ENCODE data around the gene KIAA1549. TPM values are rescaled to one million over a fixed set of nuclear protein-coding genes. Genes with fewer than 3 reads are reported as not detected.

Gene KIAA1549
- total and polyA plus RNA-seq, 2 donors (not counting 1 experiment from before 2014, with no cell fraction given), result under 0.01 to 0.52 TPM

GRCh38 chr7:138916275-138916674, 64.9 kb downstream of the KIAA1549 start:
- Histone ChIP-seq H3K79me2 (ENCODE audit: control insufficient read depth, insufficient read depth, low read length) (no peaks in the 10 kb centered on the region), H3K9me3 (ENCODE audit: control extremely low read depth in 1 of 3, control insufficient read depth in 2 of 3, insufficient read depth in 1 of 3, low read length in 2 of 3) (no peaks in the 10 kb centered on the region), H2AFZ (ENCODE audit: insufficient read depth, low read depth, low read length, poor library complexity, severe bottlenecking) (no peak overlapping the region), H4K20me1 (ENCODE audit: control insufficient read depth, insufficient read depth, low read length, poor library complexity, severe bottlenecking) (no peaks in the 10 kb centered on the region), H3K4me2 (replicated peaks; ENCODE audit: low read depth, low read length, poor library complexity, severe bottlenecking) (no peak overlapping the region), H3K4me3 (ENCODE audit: control extremely low read depth in 1 of 5, extremely low read depth in 1 of 5, insufficient read depth in 1 of 5, low read depth in 2 of 5, low read length in 4 of 5) (no peak overlapping the region), H3K27me3 (replicated peaks in 1 of 4; ENCODE audit: control extremely low read depth in 1 of 4, control insufficient read depth in 3 of 4, insufficient read depth in 4 of 4, low read length in 3 of 4) (no peaks in the 10 kb centered on the region), H3K4me1 (ENCODE audit: control insufficient read depth in 2 of 2, insufficient read depth in 2 of 2, low read length in 2 of 2) (no peaks in the 10 kb centered on the region), H3K27ac (ENCODE audit: low read length in 2 of 2) (no peak overlapping the region), H3K9ac (ENCODE audit: low read length) (no peak overlapping the region), H3K36me3 (replicated peaks in 1 of 2; ENCODE audit: control extremely low read depth in 1 of 2, control insufficient read depth in 1 of 2, extremely low read depth in 1 of 2, insufficient read depth in 2 of 2, low read length in 1 of 2) (no peaks in the 10 kb centered on the region)
- no peak for TF ChIP-seq EZH2 (IDR thresholded peaks at IDR 0.05; ENCODE audit: borderline replicate concordance, insufficient read depth, low read depth, low read length, poor library complexity, severe bottlenecking)
- TF ChIP-seq, protein P1, sequence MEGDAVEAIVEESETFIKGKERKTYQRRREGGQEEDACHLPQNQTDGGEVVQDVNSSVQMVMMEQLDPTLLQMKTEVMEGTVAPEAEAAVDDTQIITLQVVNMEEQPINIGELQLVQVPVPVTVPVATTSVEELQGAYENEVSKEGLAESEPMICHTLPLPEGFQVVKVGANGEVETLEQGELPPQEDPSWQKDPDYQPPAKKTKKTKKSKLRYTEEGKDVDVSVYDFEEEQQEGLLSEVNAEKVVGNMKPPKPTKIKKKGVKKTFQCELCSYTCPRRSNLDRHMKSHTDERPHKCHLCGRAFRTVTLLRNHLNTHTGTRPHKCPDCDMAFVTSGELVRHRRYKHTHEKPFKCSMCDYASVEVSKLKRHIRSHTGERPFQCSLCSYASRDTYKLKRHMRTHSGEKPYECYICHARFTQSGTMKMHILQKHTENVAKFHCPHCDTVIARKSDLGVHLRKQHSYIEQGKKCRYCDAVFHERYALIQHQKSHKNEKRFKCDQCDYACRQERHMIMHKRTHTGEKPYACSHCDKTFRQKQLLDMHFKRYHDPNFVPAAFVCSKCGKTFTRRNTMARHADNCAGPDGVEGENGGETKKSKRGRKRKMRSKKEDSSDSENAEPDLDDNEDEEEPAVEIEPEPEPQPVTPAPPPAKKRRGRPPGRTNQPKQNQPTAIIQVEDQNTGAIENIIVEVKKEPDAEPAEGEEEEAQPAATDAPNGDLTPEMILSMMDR (IDR thresholded peaks at IDR 0.05), result no peak
- Mint-ChIP-seq H3K9me3 (ENCODE audit: insufficient read depth) (no peaks in the 10 kb centered on the region), H3K27ac (no peak overlapping the region), H3K27me3 (peaks cover 18% of the 10 kb centered on the region), H3K4me3 (no peak overlapping the region), H3K4me1 (no peaks in the 10 kb centered on the region)
- DNase-seq (no peak), ATAC-seq (ENCODE audit: low read depth) (no peak)
- CTCF ChIA-PET, result interaction anchor here (0.5 kb wide), 1 partner anchor 502 kb away, joined by 3 read pairs; no protein-coding TSS in a partner anchor
- POLR2A ChIA-PET, result no interaction called here
- WGBS (ENCODE audit: insufficient coverage), result 98% methylated on average over 4 of the region's 6 CpGs
- intact Hi-C loops (cut with micrococcal nuclease), result no loop called here

DNA sequence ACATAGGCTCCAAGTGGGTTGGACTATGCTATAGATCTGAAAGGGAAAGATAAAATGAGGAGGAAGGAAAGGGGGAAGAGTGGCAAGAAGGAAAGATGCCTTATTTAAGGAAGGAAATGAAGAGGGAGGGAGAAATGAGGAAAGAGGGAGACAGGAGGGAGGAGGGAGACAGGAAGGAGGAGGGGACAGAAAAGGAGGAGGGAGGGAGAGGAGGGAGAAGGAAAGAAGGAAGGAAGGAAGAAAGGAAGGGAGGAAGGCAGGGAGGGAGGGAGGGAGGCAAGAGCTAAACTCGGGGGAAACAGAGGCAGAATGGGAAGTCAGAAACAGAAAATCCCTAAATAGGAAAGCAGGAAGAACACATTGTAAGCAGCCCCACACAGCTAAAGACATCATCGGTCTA, 67.4 kb downstream of the KIAA1549 start:
- 88% methylated on average over 1 of the region's 2 CpGs for WGBS (ENCODE audit: insufficient coverage)
- Histone ChIP-seq H3K9ac (ENCODE audit: low read length) (no peak overlapping the region), H3K4me1 (ENCODE audit: control insufficient read depth in 2 of 2, insufficient read depth in 2 of 2, low read length in 2 of 2) (no peaks in the 10 kb centered on the region), H3K27ac (ENCODE audit: low read length in 2 of 2) (no peak overlapping the region), H3K4me3 (ENCODE audit: control extremely low read depth in 1 of 5, extremely low read depth in 1 of 5, insufficient read depth in 1 of 5, low read depth in 2 of 5, low read length in 4 of 5) (no peak overlapping the region), H4K20me1 (ENCODE audit: control insufficient read depth, insufficient read depth, low read length, poor library complexity, severe bottlenecking) (no peaks in the 10 kb centered on the region), H2AFZ (ENCODE audit: insufficient read depth, low read depth, low read length, poor library complexity, severe bottlenecking) (no peak overlapping the region), H3K9me3 (ENCODE audit: control extremely low read depth in 1 of 3, control insufficient read depth in 2 of 3, insufficient read depth in 1 of 3, low read length in 2 of 3) (no peaks in the 10 kb centered on the region), H3K36me3 (replicated peaks in 1 of 2; ENCODE audit: control extremely low read depth in 1 of 2, control insufficient read depth in 1 of 2, extremely low read depth in 1 of 2, insufficient read depth in 2 of 2, low read length in 1 of 2) (no peaks in the 10 kb centered on the region), H3K27me3 (replicated peaks in 1 of 4; ENCODE audit: control extremely low read depth in 1 of 4, control insufficient read depth in 3 of 4, insufficient read depth in 4 of 4, low read length in 3 of 4) (no peaks in the 10 kb centered on the region), H3K79me2 (ENCODE audit: control insufficient read depth, insufficient read depth, low read length) (no peaks in the 10 kb centered on the region), H3K4me2 (replicated peaks; ENCODE audit: low read depth, low read length, poor library complexity, severe bottlenecking) (no peak overlapping the region)
- CTCF ChIA-PET, result no interaction called here
- Mint-ChIP-seq H3K27me3 (peaks cover 18% of the 10 kb centered on the region), H3K27ac (no peak overlapping the region), H3K4me3 (no peak overlapping the region), H3K9me3 (ENCODE audit: insufficient read depth) (no peaks in the 10 kb centered on the region), H3K4me1 (no peaks in the 10 kb centered on the region)
- POLR2A ChIA-PET, result no interaction called here
- intact Hi-C loops (cut with micrococcal nuclease), result no loop called here
- ATAC-seq (ENCODE audit: low read depth), result no peak
- DNase-seq, result no peak
- TF ChIP-seq, protein P1 (IDR thresholded peaks at IDR 0.05), result no peak
- no peak for TF ChIP-seq EZH2 (IDR thresholded peaks at IDR 0.05; ENCODE audit: borderline replicate concordance, insufficient read depth, low read depth, low read length, poor library complexity, severe bottlenecking)

All from B cell (primary cell).